Measurements from ENCODE around the gene KCNE4. TPM values are rescaled to one million over a fixed set of nuclear protein-coding genes. Genes with fewer than 3 reads are reported as not detected.

KCNE4 gene
- total and polyA plus RNA-seq, 12 donors = 0.97 to 5.7 (median 2.6) TPM

- intact Hi-C loops (cut with DNase I) = no loop called here
- Histone ChIP-seq H3K27me3 (no peaks in the 10 kb centered on the region), H3K9me3 (replicated peaks in 1 of 3) (no peaks in the 10 kb centered on the region), H3K4me1 (replicated peaks in 1 of 2) (no peaks in the 10 kb centered on the region), H3K4me3 (no peak overlapping the region), H3K27ac (no peak overlapping the region), H3K36me3 (replicated peaks in 1 of 2) (no peaks in the 10 kb centered on the region)
- TF ChIP-seq CTCF (IDR thresholded peaks at IDR 0.05) (no peak), POLR2A (IDR thresholded peaks at IDR 0.05) (no peak)
- DNase-seq = no peak
- 65 to 73% (median 72%) methylated on average over 5 of the region's 5 CpGs for WGBS, 4 donors
Observed at GRCh38 chr2:223026357-223027110, 25.5 kb upstream of the KCNE4 start.

GRCh38 chr2:223027442-223027841 is 24.5 kb upstream of the KCNE4 start:
- peak in 3 of 7 donors; percentile 14 to 29 (median 28) for DNase-seq
- Histone ChIP-seq H3K9me3 (replicated peaks in 1 of 3) (no peaks in the 10 kb centered on the region), H3K4me3 (no peak overlapping the region), H3K4me1 (replicated peaks in 1 of 2) (no peaks in the 10 kb centered on the region), H3K36me3 (replicated peaks in 1 of 2) (no peaks in the 10 kb centered on the region), H3K27me3 (no peaks in the 10 kb centered on the region), H3K27ac (no peak overlapping the region)
- 91 to 100% (median 94%) methylated on average over 2 of the region's 2 CpGs for WGBS, 4 donors
- intact Hi-C loops (cut with DNase I) = no loop called here
- TF ChIP-seq POLR2A (IDR thresholded peaks at IDR 0.05) (no peak), CTCF (IDR thresholded peaks at IDR 0.05) (no peak)

GRCh38 chr2:223029287-223029686 is 22.7 kb upstream of the KCNE4 start:
- Histone ChIP-seq H3K4me1 (replicated peaks in 1 of 2) (no peaks in the 10 kb centered on the region), H3K4me3 (no peak overlapping the region), H3K27me3 (no peaks in the 10 kb centered on the region), H3K36me3 (replicated peaks in 1 of 2) (no peaks in the 10 kb centered on the region), H3K9me3 (replicated peaks in 1 of 3) (no peaks in the 10 kb centered on the region), H3K27ac (no peak overlapping the region)
- intact Hi-C loops (cut with DNase I) = no loop called here
- no peak for DNase-seq
- TF ChIP-seq POLR2A (IDR thresholded peaks at IDR 0.05) (no peak), CTCF (IDR thresholded peaks at IDR 0.05) (no peak)
- WGBS, 4 donors = 51 to 73% (median 68%) methylated on average over 3 of the region's 3 CpGs

- DNase-seq = no peak
- no peak for TF ChIP-seq CTCF (IDR thresholded peaks at IDR 0.05)
- TF ChIP-seq POLR2A (IDR thresholded peaks at IDR 0.05) = no peak
- H3K27me3 ChIP-seq = no peaks in the 10 kb centered on the region
- no peaks in the 10 kb centered on the region for H3K4me1 ChIP-seq (replicated peaks in 1 of 2)
- no peak overlapping the region for H3K4me3 ChIP-seq
- intact Hi-C loops (cut with DNase I) = no loop called here
- H3K9me3 ChIP-seq (replicated peaks in 1 of 3) = no peaks in the 10 kb centered on the region
- no peak overlapping the region for H3K27ac ChIP-seq
- H3K36me3 ChIP-seq (replicated peaks in 1 of 2) = no peaks in the 10 kb centered on the region
- WGBS, 4 donors = 79 to 89% (median 84%) methylated on average over 8 of the region's 8 CpGs
Observed at GRCh38 chr2:223032187-223033142, 19.5 kb upstream of the KCNE4 start.
